Fibroblast of skin of abdomen (primary cell): Measurements from ENCODE around the gene UHMK1.
"Not testable (repeated sequence)": the region's sequence is repeated elsewhere in the genome, so short reads cannot be mapped to it uniquely, and the experiment has no call there.

Source experiments
- DNase-seq: peaks from one replicate; pipeline ENCODE4 v3.0.0-alpha.2; 2013

The UHMK1 gene

DNA sequence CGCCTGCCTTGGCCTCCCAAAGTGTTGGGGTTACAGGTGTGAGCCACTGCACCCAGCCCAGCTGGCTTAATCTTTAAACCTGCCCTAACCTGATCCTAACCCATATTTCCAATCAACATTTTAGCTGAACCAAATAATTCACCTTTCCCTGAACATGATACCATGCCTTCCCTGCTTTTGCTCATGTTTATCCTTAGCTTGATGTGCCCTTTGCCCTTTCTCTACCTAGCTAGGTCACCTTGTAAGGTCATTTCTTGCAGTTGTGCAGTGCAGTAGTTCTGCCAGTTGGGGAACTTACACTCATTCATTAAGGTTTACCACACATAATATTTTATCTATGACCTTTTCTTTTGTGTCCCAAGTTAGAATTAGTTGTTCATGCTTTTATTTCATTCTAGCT, 69.3 kb downstream of the UHMK1 start:
- DNase-seq: no peak

DNA sequence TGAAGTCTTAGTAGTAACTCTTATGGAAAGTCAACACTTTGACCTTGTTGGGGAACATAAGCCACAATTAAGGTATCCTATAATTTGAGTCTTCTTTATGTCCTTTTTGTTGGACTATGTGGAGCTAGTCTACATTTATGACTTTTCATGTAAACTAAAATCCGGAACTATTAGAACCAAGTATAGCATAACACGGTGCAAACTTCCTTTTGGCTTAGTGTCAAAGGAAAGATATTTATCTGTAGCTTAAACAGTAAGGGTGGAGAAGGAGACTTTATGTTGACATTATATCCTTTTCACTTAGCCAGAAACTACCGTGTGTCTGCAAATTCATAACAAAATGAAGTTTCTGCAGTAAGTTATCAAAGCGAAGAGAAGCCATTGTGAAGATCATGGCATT, 71.2 kb downstream of the UHMK1 start:
- no peak for DNase-seq

DNA sequence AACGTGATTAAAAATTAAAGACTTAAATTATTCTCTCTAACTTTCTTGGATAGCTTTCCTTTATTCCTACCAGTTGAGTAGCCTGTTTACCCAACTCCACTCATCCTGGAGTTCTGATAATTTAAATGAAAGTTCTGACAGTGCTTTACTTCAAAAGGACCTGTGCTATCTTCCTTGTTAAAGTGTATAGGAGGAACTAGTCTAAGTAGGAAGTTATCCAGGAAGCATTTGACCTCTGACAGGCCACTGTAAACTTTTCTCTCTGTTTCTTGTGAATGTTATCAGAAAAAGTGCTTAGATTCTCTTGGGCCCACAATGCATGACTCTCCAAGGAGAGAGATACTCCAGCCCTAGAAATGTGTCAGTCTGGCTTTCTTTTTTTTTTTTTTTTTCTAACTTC, 73.1 kb downstream of the UHMK1 start:
- DNase-seq: no peak

DNA sequence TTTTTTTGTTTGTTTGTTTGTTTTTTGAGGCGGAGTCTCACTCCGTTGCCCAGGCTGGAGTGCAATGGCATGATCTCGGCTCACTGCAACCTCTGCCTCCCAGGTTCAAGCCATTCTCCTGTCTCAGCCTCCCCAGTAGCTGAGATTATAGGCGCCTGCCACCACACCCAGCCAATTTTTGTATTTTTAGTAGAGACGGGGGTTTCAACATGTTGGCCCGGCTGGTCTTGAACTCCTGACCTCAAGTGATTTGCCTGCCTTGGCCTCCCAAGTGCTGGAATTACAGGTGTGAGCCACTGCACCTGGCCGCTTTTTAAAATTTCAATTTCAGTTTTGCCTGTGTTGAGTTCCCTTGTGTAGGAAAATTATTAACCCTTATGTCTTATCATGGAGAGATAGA, 73.5 kb downstream of the UHMK1 start:
- not testable (repeated sequence) for DNase-seq

DNA sequence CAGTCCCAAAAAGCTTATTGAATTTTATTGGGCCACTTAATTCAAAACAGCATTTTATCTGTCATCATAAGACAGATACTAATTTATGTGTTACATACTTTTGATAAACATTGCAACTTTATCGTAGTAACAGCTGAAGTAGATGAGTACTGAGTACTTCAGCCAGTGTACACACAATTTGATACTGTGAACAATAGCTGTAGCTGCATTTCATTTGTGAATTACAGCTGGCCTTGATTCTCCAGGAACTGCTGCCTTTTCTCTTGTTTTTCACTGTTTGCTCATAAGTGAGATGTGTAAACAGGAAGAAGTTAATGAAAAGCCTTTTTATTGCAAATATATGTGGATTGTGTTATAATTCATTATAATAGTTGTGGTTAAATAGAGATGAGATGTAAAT, 74.1 kb downstream of the UHMK1 start:
- DNase-seq: no peak

DNA sequence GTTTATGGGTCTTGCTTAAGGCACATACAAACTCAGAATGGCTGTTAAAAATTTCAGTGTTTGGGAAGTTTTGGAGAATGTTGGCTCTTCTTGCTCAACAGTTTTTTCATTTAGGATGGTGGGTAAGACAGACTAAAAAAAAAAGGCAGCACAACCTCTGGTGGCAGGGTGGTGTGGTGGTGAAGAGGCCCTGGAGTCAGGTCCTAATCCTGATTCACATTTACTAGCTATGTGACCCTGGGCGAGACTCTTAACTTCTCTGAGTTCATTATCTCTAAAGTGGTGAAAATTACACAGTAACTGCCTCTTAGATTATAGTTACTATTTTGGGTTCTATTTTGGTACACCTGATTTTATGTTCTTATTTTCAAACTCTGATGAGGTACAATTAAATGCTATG, 75.5 kb downstream of the UHMK1 start:
- no peak for DNase-seq

DNA sequence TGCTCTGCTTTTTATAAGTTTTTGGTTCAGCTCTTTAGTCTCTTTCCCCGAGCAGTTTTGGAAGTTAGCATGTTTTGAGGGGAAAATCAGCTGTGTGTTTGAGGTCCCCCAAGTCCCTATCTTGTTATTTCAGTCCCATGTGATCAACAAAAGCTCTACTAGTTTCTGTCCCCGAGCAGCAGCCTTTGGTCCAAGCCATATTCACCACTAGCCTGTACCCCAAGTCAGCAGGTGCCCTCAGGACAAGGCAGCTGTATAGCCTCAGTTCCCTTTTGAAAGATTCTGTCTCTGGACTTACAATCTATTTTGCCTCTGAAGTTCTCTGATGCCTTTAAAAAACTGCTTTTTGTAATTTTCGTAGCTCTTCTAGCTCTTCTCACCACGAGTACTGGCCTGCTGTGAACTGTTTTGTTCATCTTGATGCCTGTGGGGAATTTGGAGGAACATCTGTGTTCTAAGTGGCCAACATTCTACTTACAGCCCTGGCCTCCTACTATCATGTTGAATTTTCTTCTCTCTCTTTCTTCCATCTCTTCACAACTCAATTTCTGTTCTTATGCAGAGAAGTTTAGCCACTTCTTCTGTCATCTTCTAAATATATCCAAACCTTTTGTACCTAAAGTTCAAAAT, 80.6 kb downstream of the UHMK1 start:
- DNase-seq: no peak

DNA sequence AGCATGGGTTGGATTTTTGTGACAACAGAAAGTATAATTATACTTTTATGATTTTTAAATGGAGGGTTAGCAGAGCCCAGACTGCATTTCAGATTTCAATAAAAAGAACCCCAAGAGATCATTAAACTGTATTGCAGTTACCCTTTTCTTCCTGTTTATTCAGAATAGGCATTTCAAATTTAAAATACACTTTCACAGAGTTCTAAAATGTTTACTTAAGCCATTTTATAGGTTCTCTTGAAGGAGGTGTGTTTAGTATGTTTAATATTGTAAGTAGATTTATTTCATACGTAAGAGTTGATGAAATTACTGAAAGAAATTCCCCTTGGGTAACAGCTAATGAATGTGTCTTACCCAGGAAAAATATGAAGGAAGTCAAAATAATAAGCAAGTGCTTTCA, 81.3 kb downstream of the UHMK1 start:
- no peak for DNase-seq
